Endometrium (tissue), 2 donors: ENCODE results near the gene CBLB.
A peak's percentile ranks its signal among the peaks of the same experiment; 100 is the strongest.
"Not testable (repeated sequence)": the region's sequence is repeated elsewhere in the genome, so short reads cannot be mapped to it uniquely, and the experiment has no call there.

Source experiments
- FAIRE-seq: peaks from 2 replicates; lab custom pipeline; 2012; peaks lifted over from hg19 to GRCh38; lab: Jason Lieb, UNC
- donor health status: control.
- donor health status: control.

CBLB gene

GRCh38 chr3:105752791-105753415 is 115.9 kb downstream of the CBLB start:
- no peak for FAIRE-seq

- peak; percentile 96 for FAIRE-seq
These were observed 121.1 kb downstream of the CBLB start for GRCh38 chr3:105747696-105748095.

GRCh38 chr3:105747060-105747541 is 121.7 kb downstream of the CBLB start:
- FAIRE-seq = no peak

- no peak for FAIRE-seq
These were observed 122.4 kb downstream of the CBLB start for GRCh38 chr3:105746231-105746996.

GRCh38 chr3:105745046-105745445 is 123.8 kb downstream of the CBLB start:
- no peak for FAIRE-seq

- FAIRE-seq = no peak
These were observed 124.6 kb downstream of the CBLB start for GRCh38 chr3:105744202-105744601.

- no peak for FAIRE-seq
These were observed 135.5 kb downstream of the CBLB start for GRCh38 chr3:105733356-105733755.

GRCh38 chr3:105731686-105732085 is 137.1 kb downstream of the CBLB start:
- no peak for FAIRE-seq

- FAIRE-seq = peak; percentile 82
These were observed 137.9 kb downstream of the CBLB start for GRCh38 chr3:105730801-105731354.

GRCh38 chr3:105729667-105730066 is 139.1 kb downstream of the CBLB start:
- no peak for FAIRE-seq

GRCh38 chr3:105728771-105729312 is 140.0 kb downstream of the CBLB start:
- FAIRE-seq = no peak

GRCh38 chr3:105727036-105727435 is 141.8 kb downstream of the CBLB start:
- not testable (repeated sequence) for FAIRE-seq

- peak; percentile 29 for FAIRE-seq
These were observed 145.8 kb downstream of the CBLB start for GRCh38 chr3:105722943-105723556.

GRCh38 chr3:105719791-105720190 is 149.0 kb downstream of the CBLB start:
- FAIRE-seq = no peak

GRCh38 chr3:105715372-105715771 is 153.4 kb downstream of the CBLB start:
- FAIRE-seq = no peak

- FAIRE-seq = no peak
These were observed 154.4 kb downstream of the CBLB start for GRCh38 chr3:105714453-105714852.

GRCh38 chr3:105708980-105709379 is 159.8 kb downstream of the CBLB start:
- no peak for FAIRE-seq

- FAIRE-seq = no peak
These were observed 161.8 kb downstream of the CBLB start for GRCh38 chr3:105707009-105707408.

GRCh38 chr3:105704726-105705410 is 163.9 kb downstream of the CBLB start:
- no peak for FAIRE-seq

GRCh38 chr3:105700575-105700974 is 168.2 kb downstream of the CBLB start:
- no peak for FAIRE-seq

GRCh38 chr3:105691633-105692032 is 177.2 kb downstream of the CBLB start:
- FAIRE-seq = no peak

GRCh38 chr3:105691053-105691452 is 177.8 kb downstream of the CBLB start:
- no peak for FAIRE-seq
